Activated CD4-positive, alpha-beta T cell treated with anti-CD3 and anti-CD28 coated beads, Interleukin-2, Interleukin-4, amounts not matched to agents 100 ng/mL and 50 ng/mL, durations not matched to agents 16 hours and 8 hours (primary cell): ENCODE results near the gene CD276.
"Not testable (repeated sequence)": the region's sequence is repeated elsewhere in the genome, so short reads cannot be mapped to it uniquely, and the experiment has no call there.

Experiments
- DNase-seq: peaks from one replicate; pipeline ENCODE4 v3.0.0-alpha.2; 2020; ENCODE audit warnings: low spot score

The CD276 gene

DNA sequence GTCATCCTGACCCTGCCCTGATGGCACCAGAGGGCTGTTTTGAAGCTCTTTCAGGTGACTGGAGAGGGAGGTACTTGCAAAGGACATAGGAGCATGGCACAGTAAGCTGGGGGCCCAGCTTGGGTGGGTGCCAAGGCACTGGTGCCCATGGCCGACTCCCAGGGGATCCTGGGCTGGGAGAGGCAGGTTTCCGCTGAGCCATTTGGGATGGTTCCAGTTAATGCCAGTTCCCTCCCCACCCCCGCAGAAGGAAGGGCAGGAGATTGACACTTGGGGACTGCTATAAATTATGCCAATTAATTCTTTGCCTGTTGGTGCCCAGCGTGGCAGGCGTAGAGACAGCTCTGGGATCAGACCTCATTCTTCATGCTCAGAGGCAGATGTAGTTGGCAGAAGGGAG is 26.1 kb downstream of the CD276 start:
- DNase-seq: no peak

- no peak for DNase-seq
Observed at GRCh38 chr15:73711526-73711925, 27.3 kb downstream of the CD276 start.

DNA sequence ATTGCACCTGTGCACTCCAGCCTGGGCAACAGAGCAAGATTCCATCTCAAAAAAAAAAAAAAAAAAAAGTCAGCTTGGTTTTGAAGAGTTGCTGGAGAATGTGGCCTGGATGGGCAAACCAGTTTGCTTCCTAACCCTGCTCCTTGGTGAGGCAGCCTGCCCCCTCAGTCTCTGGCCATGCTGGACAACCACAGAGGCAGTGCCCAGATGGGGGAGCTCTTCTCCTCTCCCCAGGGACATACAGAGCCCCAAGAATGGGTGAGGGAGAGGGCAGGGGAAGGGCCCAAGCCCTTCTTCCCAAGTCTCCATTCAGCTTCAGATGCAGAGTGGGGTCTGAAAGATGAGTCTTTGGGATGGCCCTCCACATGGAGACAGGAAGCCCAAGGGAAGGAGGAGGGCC is 27.9 kb downstream of the CD276 start:
- no peak for DNase-seq

GRCh38 chr15:73714695-73715301 is 30.6 kb downstream of the CD276 start:
- DNase-seq: no peak

DNA sequence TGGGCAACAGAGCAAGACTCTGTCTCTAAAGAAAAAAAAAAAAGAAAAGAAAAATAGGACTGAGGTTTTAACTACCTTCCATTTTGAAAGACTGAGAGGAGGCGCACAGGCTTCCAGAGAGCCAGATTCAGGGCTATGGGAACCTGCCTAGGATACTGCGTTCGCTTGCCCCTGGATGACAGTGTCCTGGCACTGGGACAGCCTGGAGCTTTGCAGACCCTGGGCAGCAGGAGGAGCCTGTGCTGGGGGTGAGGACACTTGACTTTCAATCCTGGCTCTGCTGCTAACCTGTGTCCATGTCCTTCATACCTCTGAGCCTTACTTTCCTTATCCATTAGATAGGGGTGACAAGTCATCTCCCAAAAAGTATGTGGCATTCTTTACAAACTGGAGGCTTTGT is 31.2 kb downstream of the CD276 start:
- no peak for DNase-seq

DNA sequence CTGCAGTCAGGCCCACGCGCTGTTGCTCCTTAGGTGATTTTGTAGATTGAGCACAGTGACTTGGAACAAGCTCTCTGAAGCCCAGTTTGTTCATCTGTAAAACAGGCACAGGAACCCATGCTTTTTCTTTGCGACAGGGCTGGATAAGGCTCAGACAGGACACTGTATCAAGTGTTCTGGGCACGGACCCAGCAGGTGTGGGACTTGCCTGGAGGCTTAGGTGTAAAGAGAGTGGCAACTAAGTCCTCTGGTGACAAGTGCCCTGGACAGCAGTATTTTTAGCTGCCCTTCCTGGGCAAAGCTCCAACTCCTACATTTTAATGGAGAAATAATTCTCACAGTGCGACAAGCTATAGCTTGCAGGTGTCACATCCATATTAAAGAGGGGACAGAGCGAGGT is 32.2 kb downstream of the CD276 start:
- DNase-seq: no peak

GRCh38 chr15:73717206-73717605 is 33.0 kb downstream of the CD276 start:
- no peak for DNase-seq

DNA sequence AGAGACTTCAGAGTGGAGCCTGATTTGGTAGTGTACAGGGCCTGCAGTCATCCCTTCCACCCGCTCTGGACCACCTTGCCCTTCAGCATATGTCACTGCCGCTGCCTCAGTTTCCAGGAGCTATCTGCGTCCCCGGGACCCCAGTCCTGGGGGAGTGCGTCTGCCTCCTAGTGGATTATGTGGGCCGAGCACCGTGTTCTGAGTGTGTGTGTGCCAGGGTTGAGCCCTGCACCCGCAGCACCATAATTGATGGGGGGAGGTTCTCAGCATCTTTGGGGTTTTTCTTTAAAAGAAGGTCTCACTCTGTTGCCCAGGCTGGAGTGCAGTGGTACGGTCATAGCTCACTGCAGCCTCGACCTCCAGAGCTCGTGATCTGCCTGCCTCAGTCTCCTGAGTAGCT is 33.6 kb downstream of the CD276 start:
- DNase-seq: no peak

DNA sequence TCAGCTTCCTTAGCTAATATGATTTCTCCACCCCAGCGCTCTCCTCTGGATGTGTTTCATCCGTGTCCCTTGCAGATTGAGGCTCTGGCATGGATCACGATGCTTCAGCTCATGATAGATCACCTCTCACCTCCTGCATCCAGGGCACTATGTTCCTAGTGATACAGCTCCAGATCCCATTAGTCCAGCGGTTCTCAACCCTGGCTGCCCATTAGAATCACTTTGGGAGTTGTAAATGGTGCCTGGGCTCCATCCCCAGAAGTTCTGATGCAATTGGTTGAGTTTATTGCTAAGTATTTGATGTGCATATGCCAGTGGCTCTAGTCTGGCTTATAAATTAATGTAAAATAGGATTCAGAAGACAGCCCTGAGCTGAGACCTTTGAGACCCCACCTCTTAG is 34.5 kb downstream of the CD276 start:
- DNase-seq: no peak

DNA sequence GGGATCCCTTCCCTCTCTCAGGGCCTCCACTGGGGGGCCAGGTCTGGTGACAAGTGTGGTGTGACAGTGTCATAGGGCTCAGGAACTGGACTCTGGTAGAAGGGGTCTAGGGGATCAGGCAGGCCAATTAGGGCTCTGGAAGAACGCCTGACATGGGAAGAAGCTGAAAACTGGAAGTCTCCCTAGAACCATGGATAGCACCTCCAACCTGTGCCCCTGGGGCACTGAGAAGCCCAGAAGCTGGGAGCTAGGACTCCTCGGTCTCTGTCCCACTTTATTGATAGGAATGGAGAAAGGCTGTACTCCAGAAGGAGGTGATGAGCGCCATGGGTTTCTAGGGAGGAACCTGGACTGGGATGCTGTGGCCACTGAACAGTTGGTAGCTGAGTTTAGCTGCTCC is 38.2 kb downstream of the CD276 start:
- no peak for DNase-seq

DNA sequence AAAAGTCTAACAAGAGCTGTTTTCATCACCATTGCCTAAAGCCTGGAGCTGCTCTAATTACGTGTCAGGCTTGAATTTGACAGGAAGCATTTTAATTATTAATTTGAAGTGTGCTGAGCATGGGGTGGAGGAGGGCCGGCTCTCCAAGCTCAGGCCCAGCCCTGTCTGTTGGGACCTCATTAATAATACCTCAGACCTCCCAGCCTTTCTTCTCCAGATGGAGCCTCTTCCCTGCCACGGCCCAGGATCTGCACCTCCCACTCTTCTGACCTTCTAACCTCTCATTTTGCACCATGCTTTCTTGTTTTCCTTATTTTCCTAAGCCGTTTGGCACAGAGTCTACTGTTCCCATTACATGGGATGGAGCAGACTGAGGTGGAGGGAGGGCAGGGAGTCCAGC is 39.0 kb downstream of the CD276 start:
- DNase-seq: no peak

GRCh38 chr15:73724212-73724611 is 40.0 kb downstream of the CD276 start:
- DNase-seq: no peak

- no peak for DNase-seq
Observed at GRCh38 chr15:73727330-73727976, 43.3 kb downstream of the CD276 start.

- not testable (repeated sequence) for DNase-seq
Observed at GRCh38 chr15:73732051-73732450, 47.9 kb downstream of the CD276 start.

- no peak for DNase-seq
Observed at GRCh38 chr15:73732930-73733329, 48.7 kb downstream of the CD276 start.

GRCh38 chr15:73737535-73737934 is 53.4 kb downstream of the CD276 start:
- DNase-seq: no peak

- DNase-seq: no peak
Observed at GRCh38 chr15:73740152-73741048, 56.2 kb downstream of the CD276 start.

DNA sequence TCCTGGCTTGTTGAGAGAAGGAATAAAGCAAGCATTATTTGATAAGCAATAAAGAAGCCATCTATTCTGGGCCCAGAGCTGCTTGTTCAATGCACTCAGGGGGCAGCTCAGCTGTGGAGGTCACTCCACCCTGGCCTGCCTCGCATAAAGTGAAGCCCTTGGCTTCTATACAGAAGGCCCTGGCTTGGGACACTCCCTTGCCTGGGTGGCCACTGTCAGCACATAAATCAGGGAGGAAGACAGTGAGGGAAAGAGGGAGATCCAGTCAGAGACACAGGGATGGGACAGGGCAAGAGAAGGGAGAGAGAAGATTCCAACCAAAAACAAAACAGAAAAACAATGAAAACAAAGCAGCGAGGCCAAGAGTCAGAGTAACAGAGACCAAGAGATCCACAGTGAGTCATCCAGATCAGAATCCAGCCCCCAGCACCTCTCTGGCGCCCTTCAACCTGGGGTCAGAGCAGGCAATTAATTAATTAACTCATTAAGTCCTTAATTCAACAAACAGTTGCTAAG is 57.2 kb downstream of the CD276 start:
- DNase-seq: no peak

- no peak for DNase-seq
Observed at GRCh38 chr15:73744293-73744692, 60.1 kb downstream of the CD276 start.

DNA sequence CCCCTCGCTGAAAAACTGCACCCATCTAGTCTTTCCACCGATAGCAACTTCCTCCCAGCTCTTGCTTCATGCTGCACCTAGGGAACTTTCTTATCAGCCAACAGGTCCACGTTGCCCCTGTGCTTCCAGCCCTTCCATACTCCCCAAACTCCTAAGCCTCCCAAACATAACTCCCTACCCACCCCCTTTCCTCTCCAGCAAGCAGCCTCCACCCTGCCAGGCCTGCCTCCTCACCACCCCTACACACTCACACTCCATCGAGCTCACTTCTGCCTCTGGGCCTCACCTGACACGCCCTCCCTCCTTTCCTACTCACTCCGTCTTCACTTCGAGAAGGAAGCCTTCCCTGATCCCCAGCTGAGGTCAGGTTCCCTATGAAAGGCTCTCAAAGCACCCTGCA is 60.9 kb downstream of the CD276 start:
- DNase-seq: no peak

DNA sequence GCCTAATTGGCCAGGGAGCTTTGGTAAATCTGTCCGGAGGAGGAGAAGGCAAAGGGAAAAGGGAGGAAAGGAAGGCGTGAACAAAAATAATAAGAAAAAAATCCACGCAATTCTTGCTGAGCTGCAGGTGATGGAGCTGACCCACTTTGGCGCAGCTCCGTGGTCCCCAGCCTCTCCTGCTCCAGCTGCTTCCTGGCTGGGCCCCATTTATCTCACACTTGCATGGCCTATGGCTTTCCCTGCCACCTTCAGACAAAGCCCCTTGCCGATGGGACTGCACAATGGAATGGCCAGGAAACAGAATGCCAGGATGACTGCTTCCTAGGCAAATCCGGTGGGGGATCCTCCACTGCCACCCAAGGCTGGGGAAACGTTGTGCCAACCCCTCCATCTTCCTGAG is 62.1 kb downstream of the CD276 start:
- no peak for DNase-seq

DNA sequence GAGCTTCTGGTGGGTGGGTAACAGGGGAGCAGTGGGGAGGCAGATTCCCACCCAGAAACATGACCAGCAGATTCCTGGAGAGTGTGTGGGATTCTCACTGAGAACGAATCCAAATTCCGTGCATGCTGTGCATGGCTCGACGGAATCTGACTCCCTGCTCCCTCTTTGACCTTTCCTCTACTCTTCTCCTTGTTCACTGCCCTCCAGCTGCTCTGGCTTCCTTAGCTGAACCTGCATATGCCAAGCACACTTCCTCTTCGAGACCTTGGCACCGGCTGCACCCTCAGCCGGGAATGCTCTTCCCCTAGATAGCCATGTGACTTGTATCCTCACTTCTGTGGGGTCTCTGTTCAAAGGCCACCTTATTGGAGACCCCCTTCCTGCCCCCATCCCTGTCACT is 62.7 kb downstream of the CD276 start:
- DNase-seq: no peak
